Measurements from ENCODE around the gene GPC3.
"Not testable (repeated sequence)": the region's sequence is repeated elsewhere in the genome, so short reads cannot be mapped to it uniquely, and the experiment has no call there.

GPC3 gene

DNA sequence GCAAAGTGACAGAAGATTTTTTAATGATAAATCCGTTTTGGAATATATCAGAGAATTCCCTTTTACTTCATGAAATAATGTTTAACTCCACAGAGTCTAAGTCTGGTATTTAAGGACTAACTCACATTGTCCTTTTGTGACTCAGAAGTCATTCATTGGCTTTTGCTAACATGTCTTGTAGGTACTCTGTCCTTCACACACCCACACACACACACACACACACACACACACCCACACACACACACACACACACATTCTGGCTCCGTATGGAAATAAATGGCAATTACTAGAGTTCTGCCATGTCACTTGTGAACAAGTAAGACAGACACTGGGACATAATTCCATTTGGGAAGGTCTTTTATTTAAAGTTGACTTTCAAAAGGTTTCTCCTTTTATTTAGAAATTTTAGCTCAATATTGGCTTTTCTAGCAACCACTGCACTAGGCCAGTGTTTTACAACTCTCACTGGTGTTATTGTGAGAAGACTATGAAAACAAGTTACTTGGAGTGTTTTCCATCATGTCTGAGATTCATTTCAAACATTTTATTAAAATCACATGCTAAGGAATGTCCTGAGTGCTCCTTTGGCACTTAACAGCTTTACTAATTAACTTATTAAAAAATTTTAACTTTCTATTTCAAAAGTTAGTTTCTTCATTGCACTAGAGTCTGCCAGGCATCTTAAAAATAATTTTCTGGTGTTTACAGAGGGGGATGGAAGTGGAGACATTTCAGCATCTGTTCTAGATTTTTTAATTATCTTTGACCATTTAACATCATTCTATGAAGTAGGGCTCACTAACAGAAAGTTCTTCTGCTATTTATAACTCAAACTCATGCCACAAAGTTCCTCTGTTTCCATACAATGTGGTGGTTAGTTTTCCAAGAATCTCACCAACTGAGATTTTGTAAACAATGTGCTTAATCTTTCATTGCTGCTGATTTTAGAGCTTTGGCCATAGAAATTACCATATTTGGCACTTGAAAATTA is 329.8 kb downstream of the GPC3 start:
- no peak for DNase-seq (ENCODE audit: low read depth in 2 of 2, low spot score in 1 of 2)

DNA sequence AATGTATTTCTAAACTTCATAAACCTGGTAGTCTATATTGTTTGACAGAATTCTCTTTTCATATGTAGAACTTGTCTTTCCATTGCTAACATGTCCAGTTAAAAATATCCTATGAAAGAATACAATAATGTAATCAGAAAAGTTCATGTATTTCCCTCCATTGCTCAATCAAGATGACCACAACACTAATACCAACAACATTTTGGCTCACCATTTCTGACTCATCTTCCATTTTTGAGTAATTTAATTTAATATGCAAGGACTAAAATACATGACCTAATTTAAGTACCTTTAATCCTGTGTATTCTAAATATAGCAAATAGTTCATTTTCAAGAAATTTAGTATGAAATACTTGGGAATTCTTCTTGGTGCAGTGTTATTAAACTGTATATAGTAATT is 330.6 kb downstream of the GPC3 start:
- no peak for DNase-seq (ENCODE audit: low read depth in 2 of 2, low spot score in 1 of 2)

DNA sequence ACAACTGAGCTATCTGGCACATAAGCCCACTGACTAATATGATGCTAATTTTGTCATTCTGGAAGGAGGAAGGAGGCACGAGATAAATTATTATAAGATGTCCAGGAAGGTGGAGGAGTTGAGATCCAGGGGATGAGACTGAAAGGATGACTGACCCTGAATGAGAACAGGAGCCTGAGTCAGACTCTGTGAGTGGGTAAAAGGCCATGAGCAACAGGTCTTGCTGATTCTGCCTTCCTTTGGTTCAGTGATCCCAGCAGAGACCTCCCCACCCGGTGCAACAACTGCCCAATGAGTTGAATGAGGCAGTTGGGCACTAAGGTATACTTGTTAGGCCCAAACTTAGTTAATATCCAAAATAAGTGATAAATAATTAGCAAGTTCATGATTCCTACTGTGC is 332.0 kb downstream of the GPC3 start:
- no peak for DNase-seq (ENCODE audit: low read depth in 2 of 2, low spot score in 1 of 2)

DNA sequence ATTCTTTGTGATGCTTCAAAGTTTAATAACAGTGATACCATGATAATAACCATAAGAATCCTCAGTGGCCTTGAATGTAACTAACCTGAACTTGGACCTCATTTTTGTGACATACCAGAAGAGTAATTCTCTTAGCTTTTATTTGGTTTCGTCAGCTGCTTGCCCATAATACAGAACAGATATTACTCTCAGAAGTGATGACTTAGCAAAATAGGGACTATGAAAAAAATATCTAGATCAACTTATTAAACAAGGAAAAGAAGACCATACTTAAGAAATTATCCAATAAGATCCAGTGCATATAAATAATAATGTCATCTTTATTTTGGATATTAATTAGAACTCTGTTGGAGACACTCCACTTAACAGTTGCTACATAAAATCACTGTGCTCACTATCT is 333.2 kb downstream of the GPC3 start:
- no peak for DNase-seq (ENCODE audit: low read depth in 2 of 2, low spot score in 1 of 2)

DNA sequence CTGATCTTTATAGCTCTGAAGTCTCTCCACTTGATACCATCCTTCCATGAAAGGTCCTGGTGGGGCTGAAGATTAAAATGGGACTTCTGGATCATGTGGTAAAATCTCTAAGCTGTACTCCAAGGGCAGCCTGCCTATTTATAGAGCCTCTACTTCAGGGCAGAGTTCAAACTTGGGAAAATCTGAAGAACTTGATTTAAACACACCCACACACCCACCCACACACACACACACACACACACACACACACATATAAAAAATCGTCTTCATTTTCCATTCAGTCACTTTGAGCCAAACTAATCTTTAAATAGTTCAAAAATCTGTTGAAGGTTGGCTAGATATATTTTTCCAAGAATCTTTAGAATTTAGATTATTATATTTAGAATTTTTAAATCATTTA is 335.2 kb downstream of the GPC3 start:
- no peak for DNase-seq (ENCODE audit: low read depth in 2 of 2, low spot score in 1 of 2)

DNA sequence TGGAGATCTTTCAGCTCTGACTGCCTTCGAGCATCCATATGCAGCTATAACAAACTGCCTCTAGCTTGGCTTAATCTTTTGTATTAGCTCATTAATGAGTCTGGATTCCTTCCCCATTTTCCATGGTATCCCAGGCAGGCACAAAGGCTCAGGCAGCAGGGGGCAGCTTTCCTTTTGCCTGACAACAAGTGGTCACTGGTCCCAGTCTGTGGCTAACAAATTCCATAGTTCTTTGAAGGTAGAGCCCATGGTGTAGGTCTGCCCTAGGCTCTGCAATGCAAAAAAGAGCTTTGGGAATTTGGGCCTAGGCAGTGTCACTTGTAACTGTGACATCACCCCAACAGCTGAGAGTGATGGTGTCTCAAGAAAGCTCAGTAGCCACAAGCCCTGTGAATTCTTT is 335.7 kb downstream of the GPC3 start:
- no peak for DNase-seq (ENCODE audit: low read depth in 2 of 2, low spot score in 1 of 2)

DNA sequence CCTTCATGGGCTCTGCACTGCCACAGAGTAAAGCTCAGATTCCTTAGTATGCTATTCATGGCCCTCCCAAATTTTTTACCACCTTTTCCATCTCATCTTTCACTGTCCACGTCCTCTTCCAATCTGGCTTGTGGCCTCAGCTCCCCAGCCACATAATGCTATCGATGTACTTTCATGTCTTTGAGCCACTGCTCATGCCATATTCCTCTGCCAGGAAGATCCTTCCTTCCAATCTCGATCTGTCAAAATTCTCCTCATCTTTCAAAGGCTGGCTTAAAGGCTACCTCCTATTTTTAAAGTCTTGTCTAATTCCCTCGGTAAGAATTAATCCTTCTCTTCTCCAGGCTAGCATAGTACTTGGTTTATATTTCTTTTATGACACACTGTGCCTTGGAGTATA is 336.8 kb downstream of the GPC3 start:
- DNase-seq (ENCODE audit: low read depth in 2 of 2, low spot score in 1 of 2): no peak

DNA sequence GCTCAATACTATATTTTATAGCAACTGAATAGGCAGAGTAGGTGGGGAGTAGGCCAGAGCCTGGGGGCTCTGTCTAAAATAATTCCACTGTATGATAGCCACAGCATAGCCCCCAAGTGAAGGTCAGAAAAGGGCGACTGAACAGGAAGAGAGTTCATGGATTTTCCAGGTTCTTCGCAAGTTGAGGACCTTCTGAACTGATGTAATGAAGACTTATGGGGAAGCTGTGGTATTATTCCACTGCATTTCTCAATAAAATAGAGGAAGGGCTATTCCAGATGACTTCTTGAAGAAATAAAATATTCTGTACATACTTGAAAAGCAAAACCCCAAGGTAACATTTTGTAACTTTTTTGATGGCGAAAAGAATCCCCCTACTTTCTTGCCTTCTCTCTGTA is 338.7 kb downstream of the GPC3 start:
- no peak for DNase-seq (ENCODE audit: low read depth in 2 of 2, low spot score in 1 of 2)

DNA sequence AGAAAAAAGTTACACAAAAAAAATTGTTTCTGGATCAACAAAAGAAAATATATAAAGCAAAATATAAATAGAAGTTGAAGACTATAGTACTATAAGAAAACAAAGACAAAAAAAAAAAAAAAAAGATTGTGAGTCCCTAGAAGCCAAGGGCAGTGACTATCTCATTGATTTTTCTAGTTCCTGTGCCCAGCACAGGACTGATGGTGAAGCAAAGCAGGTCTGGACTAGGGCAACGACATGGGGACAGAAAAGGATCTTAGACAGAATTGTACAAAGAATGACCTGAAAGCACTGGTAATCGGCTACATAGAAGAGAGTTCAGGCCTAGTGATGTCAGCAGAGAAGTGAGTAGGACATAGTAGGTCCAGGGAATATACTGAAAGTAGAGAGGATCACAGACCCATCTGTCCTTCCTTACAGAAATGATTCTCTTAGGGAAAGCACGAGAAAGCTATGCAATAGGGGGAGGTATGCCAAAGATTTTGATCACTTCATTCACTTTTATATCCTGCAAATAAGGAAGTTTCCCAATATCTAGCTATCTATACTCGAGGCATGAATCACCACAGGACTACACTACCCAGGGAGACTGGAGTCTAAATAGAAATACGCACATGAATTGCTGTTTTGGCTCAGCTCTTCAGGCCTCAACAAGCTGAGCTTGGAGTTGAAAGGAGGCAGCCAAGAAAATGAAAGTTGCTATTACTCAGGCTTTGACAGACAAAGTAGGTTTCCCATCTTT is 339.2 kb downstream of the GPC3 start:
- DNase-seq (ENCODE audit: low read depth in 2 of 2, low spot score in 1 of 2): no peak

DNA sequence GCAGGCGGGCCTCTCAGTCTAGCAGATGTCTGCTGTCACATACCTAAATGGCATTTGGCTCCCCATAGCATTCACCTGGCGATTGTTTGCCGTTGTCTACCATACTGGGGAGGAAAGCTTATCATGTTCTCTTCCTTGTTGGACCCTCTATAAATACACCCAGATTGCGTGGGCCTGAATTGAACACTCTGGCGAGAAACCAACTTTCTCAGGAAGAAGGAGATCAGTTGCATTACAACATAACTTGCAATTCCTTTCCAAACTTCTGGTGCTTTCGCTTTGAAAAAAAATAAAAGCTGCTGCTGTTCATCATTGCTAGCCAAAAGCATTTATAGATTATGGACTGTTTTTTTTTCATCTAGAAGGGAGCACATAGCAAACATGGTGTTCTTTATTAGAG is 340.1 kb downstream of the GPC3 start:
- DNase-seq (ENCODE audit: low read depth in 2 of 2, low spot score in 1 of 2): no peak

DNA sequence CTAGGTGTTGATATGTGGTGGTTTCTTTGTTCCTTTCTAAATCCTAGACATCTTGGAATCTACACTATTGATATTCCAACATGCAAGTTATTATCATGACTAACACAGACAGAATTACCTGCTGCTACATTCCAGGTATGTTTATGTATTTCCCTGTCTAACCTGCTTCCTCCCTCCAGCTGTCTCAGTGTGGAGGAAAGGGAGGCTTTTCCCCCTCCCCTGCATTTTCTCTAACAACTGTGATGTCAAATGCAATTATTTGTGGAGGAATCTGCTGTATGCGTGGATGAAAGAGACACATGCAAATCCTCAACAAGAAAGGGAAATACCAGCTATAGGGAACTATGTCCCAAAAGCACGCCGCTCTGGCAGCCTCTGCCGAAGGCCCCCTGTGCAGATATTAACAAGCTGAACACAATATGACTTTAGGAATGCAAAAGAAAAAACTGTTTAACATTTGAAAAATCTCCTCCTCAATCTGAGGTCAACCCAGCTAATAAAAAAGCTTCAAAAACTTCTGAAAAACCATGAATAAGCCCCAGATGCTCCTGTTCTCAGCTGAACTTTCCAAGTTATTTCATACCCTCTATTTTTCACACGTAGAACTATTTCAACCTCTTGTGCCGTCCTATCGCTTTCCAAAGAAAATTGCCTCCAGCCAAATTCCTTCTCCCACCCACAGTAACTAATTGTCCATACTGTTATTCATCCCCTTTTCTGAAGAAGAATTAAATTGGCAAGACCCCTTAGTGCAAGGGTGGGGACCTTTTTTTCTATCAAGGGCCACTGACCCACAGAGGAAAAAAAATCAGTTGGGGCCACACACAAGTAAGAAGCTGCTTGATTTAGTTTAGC is 345.0 kb downstream of the GPC3 start:
- DNase-seq (ENCODE audit: low read depth in 2 of 2, low spot score in 1 of 2): no peak

DNA sequence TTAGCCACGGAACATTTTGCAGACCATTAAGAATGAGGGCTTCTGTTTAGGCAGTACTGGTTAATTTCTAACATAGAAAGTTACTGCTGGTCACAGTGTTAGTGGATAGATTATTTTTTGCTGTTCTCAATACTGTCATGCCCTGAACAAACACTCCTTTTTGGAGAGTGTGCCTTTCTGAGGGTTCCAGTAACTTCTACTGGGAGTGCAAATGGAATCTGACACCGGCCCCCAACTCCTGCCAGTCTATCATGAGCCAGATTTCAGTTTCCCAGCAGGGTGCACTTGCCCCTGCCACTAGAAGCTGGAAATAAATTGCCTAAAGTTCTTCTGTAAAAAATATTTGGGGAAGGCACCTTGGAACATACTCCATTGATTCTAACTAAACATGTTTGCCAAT is 345.7 kb downstream of the GPC3 start:
- no peak for DNase-seq (ENCODE audit: low read depth in 2 of 2, low spot score in 1 of 2)

DNA sequence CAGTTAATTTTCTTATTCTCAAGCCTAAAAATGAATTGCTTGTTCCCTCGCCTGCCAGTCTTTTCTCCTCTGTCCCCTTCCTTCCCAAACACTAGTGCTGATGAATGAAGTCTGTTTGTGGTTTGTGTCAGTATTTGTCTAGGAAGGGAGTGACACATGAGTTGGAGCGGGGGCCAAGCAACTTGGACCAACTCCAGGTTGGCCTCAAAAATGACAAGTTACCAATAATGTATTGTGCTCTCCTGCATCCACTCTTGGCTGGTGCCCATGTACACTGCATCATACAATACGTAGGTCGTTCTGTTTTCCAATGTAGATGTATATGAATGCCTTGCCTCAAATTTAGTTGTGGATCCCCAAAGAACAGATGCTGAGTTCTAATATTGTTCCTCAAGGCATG is 347.1 kb downstream of the GPC3 start:
- DNase-seq (ENCODE audit: low read depth in 2 of 2, low spot score in 1 of 2): no peak

DNA sequence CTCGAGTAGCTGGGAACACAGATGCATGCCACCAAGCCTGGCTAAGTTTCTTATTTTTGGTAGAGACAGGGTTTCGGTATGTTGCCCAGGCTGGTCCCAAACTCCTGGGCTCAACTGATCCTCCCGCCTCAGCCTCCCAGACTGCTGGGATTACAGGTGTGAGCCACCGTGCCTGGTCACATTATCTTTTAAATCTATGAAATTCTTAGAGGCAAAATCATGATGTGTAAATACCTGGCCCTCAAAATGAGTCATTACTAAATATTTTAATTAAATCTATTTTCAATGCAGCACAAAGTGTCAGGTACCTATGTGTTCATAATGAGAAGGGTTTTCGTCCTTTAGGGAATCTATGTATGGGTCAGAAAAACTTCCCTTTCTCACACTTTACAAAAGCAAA is 347.6 kb downstream of the GPC3 start:
- DNase-seq (ENCODE audit: low read depth in 2 of 2, low spot score in 1 of 2): no peak

DNA sequence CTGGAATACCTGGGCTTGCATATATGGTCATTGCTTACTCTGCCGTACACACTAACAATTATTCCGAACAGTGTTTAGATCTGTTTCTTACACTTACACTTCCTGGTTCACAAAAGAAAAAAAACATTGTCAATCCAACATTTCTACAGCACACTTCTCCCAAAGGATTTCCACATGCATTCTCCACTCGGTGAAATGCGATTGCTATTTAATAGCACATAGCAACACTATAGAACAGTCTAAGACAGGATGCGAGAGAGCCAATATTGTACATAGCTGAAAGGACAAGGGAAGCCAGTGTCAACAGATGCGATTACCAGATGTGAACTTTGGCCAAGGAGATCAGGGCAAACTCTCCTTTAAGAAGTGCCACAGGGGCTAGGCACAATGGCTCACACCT is 349.4 kb downstream of the GPC3 start:
- DNase-seq (ENCODE audit: low read depth in 2 of 2, low spot score in 1 of 2): no peak

DNA sequence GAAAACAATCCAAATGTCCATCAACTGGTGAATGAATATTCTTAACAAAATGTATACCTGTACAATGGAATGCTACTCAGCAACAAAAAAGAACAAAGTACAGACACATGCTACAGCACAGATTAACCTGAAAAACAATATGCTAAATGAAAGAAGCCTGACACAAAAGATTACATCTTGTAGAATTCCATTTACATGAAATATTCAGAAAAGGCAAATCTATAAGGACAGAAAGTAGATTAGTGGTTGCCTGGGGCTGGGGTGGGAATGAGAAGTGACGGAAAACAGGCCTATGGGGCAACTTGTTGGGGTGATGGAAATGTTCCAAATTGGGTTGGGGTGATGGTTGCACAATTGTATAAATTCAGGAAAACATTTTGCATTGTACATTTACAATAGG is 351.0 kb downstream of the GPC3 start:
- DNase-seq (ENCODE audit: low read depth in 2 of 2, low spot score in 1 of 2): no peak

DNA sequence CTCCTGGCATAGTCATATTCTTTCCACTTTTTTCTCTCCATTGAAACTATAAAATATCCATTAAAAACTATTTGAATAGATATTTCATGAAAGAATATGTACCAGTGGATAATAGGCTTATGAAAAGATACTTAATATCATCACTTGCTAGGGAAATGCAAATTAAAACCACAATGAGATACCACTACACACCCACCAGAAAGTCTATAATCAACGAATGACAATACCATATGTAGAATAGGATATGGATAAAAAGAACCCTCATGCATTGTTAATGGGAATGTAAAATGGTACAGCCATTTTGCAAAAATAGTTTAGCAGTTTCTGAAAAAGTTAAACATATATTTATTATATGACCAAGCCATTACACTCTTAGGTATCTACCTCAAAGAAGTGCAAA is 351.4 kb downstream of the GPC3 start:
- DNase-seq (ENCODE audit: low read depth in 2 of 2, low spot score in 1 of 2): no peak

DNA sequence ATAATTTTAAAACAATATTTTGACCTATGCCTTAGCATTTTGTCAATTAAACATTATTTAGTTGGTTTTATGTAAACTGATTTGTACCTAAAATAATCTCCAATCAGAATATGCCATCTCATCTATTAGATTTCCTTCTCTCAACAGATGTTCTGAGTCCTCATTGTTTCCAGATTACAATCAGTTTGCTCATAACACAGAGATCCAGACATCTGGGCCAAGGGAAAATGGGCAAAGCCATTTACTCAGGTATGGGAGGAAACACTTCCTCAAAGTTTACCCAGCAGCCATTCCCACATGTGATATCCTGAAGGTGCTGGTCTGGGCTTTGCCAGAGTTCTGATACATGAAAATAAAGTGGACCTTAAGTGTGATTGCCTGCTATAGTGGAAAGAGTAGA is 352.2 kb downstream of the GPC3 start:
- no peak for DNase-seq (ENCODE audit: low read depth in 2 of 2, low spot score in 1 of 2)

DNA sequence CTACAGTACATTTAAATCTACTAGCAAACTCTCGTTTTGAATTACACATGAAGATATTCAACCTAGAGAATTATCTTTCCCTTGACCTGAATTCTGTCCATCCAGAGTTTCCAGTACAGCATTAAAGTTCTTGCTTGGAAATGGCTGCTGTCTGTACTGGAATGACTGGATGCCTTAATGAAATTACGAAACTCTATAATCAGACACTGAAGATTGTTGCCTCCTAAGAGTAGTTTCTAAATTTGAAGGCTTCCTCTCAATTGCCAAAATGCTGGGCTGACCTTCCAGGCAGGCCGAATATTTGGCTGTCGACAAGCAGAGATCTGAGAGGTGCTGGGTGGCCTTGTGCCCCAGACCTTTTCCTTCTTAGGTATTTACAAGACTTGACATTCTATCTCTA is 355.0 kb downstream of the GPC3 start:
- no peak for DNase-seq (ENCODE audit: low read depth in 2 of 2, low spot score in 1 of 2)

DNA sequence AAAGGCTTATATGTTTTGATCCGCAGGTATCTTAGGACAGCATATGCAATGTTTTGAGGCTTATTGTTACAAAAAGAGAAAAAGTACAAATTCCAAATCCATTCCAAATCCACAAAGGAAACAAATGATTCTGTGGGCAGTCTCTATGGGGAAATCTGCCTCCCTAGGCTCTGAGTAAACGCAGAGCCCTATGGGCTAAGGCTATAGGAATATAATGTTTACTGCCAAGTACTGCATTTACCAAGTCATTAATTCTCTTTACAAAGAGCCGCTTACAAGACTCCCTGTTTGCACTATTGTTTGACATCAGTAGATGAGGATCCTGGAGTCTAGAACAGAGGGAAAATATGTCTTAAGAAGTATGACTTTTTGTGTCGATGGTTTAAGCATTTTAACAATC is 357.7 kb downstream of the GPC3 start:
- DNase-seq (ENCODE audit: low read depth in 2 of 2, low spot score in 1 of 2): no peak

DNA sequence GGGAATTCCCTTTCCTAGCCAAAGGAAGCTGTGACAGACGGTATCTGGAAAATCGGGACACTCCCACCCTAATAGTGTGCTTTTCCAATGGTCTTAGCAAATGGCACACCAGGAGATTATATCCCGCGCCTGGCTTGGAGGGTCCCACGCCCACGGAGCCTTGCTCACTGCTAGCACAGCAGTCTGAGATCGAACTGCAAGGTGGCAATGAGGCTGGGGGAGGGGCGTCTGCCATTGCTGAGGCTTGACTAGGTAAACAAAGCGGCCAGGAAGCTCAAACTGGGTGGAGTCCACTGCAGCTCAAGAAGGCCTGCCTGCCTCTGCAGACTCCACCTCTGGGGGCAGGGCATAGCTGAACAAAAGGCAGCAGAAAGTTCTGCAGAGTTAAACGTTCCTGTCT is 364.0 kb downstream of the GPC3 start:
- DNase-seq (ENCODE audit: low read depth in 2 of 2, low spot score in 1 of 2): not testable (repeated sequence)

DNA sequence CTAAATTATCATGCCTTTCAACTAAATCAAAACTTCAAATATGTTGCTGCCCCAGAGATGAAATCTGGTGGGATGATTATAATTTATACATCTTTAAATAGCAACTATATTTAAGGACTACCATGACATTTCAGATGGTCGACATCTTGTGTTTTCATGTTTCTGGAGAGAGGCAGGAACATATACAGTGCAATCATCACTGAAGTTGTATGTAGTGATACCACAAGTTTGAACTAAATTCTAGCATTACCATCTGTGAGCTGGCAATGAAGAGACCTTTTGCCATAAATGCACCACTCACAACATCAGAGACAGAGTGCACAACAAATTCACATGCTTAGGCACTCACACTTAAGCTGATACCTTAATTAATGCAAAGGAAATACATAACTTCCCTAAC is 373.7 kb downstream of the GPC3 start:
- DNase-seq (ENCODE audit: low read depth in 2 of 2, low spot score in 1 of 2): no peak

Measured in stimulated activated CD8-positive, alpha-beta memory T cell treated with anti-CD3 and anti-CD28 coated beads, Interleukin-4, amount 100 ng/mL, for 4 hours (primary cell).